ENCODE results near the gene NRAP. TPM values are rescaled to one million over a fixed set of nuclear protein-coding genes. Genes with fewer than 3 reads are reported as not detected.

NRAP gene
- polyA plus RNA-seq, 6 donors from 2014 or later = not detected

DNA sequence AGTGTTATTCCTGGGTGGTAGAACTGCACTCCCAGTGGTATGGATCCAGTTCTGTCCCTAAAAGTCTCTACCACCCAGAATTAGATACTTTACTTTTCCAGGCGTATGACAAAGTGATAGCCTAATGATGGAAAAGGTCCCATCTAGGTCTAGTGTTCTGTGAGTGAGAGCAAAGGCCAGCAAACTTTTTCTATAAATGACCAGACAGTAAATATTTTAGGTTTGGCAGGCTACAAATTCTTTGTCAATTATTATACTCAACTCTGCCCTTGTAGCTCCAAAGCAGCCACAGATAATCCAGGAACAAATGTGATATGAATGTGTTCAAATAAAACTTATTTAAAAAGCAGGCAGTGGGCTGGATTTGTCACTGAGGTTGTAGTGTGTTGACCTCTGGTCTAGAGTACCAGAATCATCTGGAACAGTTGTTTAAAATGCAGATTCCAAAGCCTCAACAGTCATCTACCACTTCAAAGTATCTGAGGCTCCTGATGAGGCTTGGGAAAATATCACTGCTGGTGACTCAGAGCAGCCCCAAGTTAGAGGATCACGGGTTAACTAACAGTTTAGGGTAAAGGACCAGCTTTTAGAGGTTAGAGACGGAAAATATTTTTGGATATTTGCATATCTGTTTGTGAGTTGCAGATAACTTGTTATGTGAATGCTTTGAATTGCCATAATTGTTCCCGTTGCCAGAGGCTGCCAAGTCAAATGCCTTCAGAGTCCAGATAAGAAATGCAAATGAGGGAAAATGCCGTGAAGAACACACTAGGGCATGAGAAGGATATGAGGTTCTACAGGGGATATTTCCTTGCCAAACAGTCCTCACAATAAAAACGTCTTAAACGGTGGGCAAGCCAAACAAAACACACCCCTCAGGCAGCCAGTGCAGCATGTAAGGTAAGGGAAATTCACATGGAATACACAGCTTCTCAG lies 19.4 kb downstream of the NRAP start:
- H3K27ac Mint-ChIP-seq = no peak overlapping the region
- H3K9me3 Mint-ChIP-seq = peaks cover 0 to 4% (median 0%) of the 10 kb centered on the region in 7 donors
- no peaks in the 10 kb centered on the region for H3K36me3 Mint-ChIP-seq
- H3K27me3 Mint-ChIP-seq = peaks cover 25 to 63% (median 35%) of the 10 kb centered on the region in 3 donors
- H3K4me3 Mint-ChIP-seq = no peak overlapping the region
- ATAC-seq (ENCODE audit: low read depth in 2 of 2) (no peak), DNase-seq (no peak)
- H3K4me1 Mint-ChIP-seq = no peaks in the 10 kb centered on the region

DNA sequence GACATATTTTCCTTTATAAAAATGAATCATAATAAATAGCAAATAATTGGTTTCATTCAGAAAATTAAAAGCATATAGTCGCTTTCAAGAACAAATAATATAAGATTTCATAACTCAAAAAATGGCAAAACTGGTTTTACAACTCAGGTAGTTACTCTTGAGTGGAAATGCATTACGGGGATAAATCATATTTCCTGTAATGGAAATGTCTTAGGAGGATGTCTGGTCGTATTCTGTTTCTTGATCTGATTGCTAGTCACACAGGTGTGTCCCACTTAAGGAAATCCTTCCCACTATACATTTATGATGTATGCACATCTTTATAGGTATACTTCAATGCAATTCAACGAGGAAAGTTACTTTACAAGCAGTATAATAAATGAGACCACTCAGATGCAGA lies 20.7 kb downstream of the NRAP start:
- no peak overlapping the region for H3K27ac Mint-ChIP-seq
- DNase-seq = no peak
- H3K27me3 Mint-ChIP-seq = peaks cover 21 to 51% (median 35%) of the 10 kb centered on the region in 3 donors

DNA sequence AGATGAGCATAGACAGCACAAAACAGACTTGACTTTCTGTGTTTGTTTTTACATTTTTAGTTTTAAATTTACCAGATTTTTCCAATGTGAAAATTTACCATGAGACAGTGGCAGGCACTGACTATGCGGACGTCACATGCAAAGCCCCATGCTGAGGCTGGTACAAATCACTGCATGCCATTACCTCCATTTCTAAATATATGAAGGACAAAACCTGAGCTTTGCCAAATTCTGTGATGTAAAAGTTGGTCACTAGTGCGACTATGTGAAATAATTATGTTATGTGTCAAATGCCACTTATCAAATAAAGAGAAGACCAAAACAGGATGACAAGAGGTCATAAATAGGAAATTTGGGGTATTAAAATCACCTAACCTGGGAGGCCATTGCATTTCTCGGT lies 22.1 kb downstream of the NRAP start:
- no peak overlapping the region for H3K4me3 Mint-ChIP-seq
- H3K27me3 Mint-ChIP-seq = peaks cover 21 to 37% (median 26%) of the 10 kb centered on the region in 3 donors

More for the DNA sequence above, 20.7 kb downstream of the NRAP start:
- Mint-ChIP-seq H3K4me3 (no peak overlapping the region), H3K36me3 (no peaks in the 10 kb centered on the region), H3K4me1 (no peaks in the 10 kb centered on the region), H3K9me3 (peaks cover 0 to 4% (median 0%) of the 10 kb centered on the region in 7 donors)
- no peak for ATAC-seq (ENCODE audit: low read depth in 2 of 2)

DNA sequence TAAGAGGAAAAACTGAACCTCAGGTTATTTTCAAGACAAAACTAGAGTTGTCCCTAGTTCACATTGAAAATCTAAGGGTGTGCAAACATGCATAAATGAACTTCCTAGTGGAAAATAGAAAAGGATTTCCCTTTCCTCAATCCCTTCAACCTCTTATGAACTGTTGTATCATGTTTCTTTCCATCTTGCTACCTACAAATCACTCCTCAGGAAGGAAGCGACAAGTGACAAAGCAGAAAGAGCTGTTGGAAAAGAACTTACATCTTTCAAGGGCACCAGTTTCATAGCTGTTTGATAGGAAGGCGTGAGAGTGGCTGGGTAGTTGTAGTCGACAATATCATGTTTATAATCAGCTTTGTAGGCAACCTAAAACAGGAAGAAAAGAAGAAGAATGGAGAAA lies 23.9 kb downstream of the NRAP start:
- Mint-ChIP-seq H3K27ac (no peak overlapping the region), H3K4me1 (no peaks in the 10 kb centered on the region)

More for the DNA sequence above, 22.1 kb downstream of the NRAP start:
- no peak overlapping the region for H3K27ac Mint-ChIP-seq
- no peaks in the 10 kb centered on the region for H3K4me1 Mint-ChIP-seq
- H3K36me3 Mint-ChIP-seq = no peaks in the 10 kb centered on the region
- DNase-seq (no peak), ATAC-seq (ENCODE audit: low read depth in 2 of 2) (no peak)
- H3K9me3 Mint-ChIP-seq = peaks cover 0 to 4% (median 0%) of the 10 kb centered on the region in 7 donors

DNA sequence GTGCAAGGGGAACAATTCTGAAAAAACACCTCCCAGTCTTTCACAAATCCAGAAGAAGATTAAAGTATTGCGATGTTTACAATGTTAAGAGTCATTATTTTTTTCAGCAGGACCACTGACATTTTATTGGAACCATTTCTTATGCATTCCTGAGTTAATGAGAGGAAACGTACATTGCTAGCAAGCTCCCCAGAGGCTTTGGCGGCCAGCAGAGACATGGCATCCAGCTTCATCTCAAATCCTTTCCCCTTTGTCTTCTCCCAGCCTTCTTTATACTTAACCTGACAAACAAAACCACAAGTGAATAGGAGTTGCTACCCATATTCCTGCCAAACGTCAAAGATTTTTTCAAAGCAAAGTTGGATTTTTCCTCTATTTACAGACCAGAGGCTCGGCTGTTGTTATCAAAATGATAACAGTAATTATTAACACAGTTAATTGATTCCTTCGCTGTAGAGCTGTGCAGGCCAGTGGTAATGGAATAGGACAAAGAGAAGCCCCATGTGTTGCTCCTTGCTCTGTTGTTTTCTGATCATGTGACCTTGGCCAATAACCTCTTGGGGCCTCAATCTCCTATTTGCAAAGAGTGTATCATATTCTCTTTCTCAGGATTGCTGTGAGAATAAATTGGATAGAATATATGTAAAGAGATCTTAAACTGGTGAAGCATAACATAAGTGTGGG lies 32.0 kb downstream of the NRAP start:
- DNase-seq (no peak), ATAC-seq (ENCODE audit: low read depth in 2 of 2) (no peak)
- peaks cover 17 to 34% (median 19%) of the 10 kb centered on the region in 3 donors for H3K27me3 Mint-ChIP-seq
- H3K9me3 Mint-ChIP-seq = peaks cover 0 to 6% (median 3%) of the 10 kb centered on the region in 7 donors
- H3K4me1 Mint-ChIP-seq = no peaks in the 10 kb centered on the region
- H3K36me3 Mint-ChIP-seq = no peaks in the 10 kb centered on the region
- H3K4me3 Mint-ChIP-seq = no peak overlapping the region
- H3K27ac Mint-ChIP-seq = no peak overlapping the region

More for the DNA sequence above, 23.9 kb downstream of the NRAP start:
- Mint-ChIP-seq H3K36me3 (no peaks in the 10 kb centered on the region), H3K9me3 (peaks cover 0 to 4% (median 0%) of the 10 kb centered on the region in 7 donors), H3K4me3 (no peak overlapping the region), H3K27me3 (peaks cover 17 to 37% (median 33%) of the 10 kb centered on the region in 3 donors)
- no peak for DNase-seq
- no peak for ATAC-seq (ENCODE audit: low read depth in 2 of 2)

DNA sequence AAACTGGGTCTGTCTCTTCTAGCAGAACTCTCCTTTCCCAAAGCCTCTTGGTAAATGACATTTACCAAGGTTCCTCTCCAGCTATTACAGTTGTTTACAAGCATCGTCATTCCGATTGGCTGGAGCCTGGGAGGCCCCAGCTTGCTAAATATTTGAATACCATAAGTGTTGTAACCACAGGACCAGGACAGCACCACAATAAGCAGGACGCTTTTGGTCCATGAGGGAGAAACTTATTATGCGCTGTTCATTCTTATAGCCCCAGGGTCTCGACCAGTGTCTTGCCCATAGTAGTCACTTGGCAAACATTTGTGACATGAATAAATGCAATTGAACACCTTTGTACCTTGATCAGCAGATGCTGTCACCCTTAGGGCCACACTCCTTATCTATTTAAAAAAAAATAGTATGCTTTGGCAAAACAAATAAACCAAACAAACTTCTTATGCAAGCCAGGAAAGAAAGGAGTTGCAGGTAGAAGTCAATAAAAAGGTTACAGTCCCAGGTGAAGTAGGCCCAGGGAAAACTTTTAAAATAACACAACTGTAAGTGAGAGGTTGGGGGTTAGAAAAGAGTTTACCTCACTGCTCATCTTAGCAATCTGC lies 32.8 kb downstream of the NRAP start:
- H3K27ac Mint-ChIP-seq = no peak overlapping the region
- no peak for ATAC-seq (ENCODE audit: low read depth in 2 of 2)
- H3K27me3 Mint-ChIP-seq = peaks cover 11 to 33% (median 15%) of the 10 kb centered on the region in 3 donors
- H3K36me3 Mint-ChIP-seq = no peaks in the 10 kb centered on the region
- no peaks in the 10 kb centered on the region for H3K4me1 Mint-ChIP-seq
- H3K4me3 Mint-ChIP-seq = no peak overlapping the region
- H3K9me3 Mint-ChIP-seq = peaks cover 0 to 6% (median 3%) of the 10 kb centered on the region in 7 donors
- DNase-seq = no peak

DNA sequence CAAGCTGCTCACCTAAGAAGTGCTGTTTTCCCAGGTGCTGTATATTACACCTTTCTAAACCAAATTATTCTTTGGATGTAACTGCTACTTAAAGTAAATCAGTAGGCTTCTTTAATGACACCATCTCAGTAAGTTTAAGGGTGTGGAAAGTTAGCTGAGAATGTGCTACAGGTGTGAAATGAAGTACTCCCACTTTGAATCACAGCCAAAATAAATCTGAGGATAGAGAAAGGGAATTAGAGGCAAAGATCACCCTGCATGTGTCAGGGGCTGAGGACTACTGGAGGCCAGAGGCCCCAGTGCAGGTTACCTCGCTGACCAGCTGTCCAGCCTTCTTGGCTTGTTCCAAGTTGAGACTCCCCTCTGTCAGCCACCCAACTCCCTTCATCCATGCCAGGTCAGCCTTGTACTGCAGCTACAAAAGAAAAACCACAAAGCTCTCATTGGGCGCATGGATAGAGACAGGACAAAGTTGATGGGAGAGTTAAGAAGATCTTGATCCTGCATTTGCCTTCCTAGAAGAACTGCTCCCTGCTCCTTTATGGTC lies 35.2 kb downstream of the NRAP start:
- H3K4me3 Mint-ChIP-seq = no peak overlapping the region
- no peaks in the 10 kb centered on the region for H3K36me3 Mint-ChIP-seq
- peaks cover 0 to 4% (median 0%) of the 10 kb centered on the region in 7 donors for H3K9me3 Mint-ChIP-seq

DNA sequence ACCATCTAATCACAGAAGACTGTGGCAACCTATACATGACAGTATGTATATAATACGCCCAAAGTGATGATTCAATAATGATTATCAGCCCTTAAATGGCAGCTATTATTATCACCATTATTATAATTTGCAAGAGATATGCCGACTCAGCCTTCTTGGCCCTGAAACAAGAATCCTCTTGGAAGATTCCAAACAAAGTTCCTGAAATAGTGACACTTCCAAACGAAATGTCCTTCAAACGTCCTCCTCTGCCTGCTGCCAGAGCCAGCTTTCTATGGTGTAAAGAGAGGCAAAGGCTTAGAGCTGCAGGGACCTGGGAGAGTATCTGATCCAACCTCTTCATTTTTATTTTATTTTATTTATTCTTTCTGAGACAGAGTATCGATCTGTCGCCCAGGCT lies 36.0 kb downstream of the NRAP start:
- H3K9me3 Mint-ChIP-seq = peaks cover 0 to 4% (median 0%) of the 10 kb centered on the region in 7 donors
- H3K36me3 Mint-ChIP-seq = no peaks in the 10 kb centered on the region
- H3K27ac Mint-ChIP-seq = no peak overlapping the region
- ATAC-seq (ENCODE audit: low read depth in 2 of 2) (no peak), DNase-seq (no peak)
- no peaks in the 10 kb centered on the region for H3K4me1 Mint-ChIP-seq
- H3K4me3 Mint-ChIP-seq = no peak overlapping the region
- peaks cover 16 to 28% (median 27%) of the 10 kb centered on the region in 3 donors for H3K27me3 Mint-ChIP-seq

More for the DNA sequence above, 35.2 kb downstream of the NRAP start:
- DNase-seq (no peak), ATAC-seq (ENCODE audit: low read depth in 2 of 2) (no peak)
- H3K27me3 Mint-ChIP-seq = peaks cover 10 to 30% (median 26%) of the 10 kb centered on the region in 3 donors
- no peaks in the 10 kb centered on the region for H3K4me1 Mint-ChIP-seq
- H3K27ac Mint-ChIP-seq = peak overlapping the region in 1 of 6 donors; percentile 73

DNA sequence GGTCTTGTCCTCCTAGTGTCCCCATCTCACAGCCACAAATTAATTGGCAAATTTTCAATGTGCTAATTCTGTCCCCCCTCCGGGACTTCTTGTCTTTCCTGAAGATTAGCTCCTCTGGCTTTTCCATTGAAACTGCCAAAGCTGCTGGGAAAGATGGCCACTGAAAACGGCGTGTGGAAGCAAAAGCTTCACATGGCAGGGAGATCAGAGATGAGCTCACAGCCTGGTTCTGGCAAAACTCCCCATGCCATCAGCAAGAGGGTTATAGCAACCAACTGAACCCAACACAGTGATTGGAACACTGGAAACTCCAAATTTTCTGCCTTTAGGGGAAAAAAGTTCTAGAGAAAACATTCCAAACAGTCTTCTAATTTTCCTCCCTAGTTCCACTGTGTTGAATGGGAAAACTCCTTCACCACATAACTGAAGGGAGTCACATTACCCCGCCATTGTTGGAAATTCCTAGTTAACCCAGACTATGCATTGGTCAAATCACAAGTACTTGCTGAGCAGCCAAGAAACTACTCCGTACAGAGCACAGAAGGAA lies 37.0 kb downstream of the NRAP start:
- no peak overlapping the region for H3K27ac Mint-ChIP-seq

DNA sequence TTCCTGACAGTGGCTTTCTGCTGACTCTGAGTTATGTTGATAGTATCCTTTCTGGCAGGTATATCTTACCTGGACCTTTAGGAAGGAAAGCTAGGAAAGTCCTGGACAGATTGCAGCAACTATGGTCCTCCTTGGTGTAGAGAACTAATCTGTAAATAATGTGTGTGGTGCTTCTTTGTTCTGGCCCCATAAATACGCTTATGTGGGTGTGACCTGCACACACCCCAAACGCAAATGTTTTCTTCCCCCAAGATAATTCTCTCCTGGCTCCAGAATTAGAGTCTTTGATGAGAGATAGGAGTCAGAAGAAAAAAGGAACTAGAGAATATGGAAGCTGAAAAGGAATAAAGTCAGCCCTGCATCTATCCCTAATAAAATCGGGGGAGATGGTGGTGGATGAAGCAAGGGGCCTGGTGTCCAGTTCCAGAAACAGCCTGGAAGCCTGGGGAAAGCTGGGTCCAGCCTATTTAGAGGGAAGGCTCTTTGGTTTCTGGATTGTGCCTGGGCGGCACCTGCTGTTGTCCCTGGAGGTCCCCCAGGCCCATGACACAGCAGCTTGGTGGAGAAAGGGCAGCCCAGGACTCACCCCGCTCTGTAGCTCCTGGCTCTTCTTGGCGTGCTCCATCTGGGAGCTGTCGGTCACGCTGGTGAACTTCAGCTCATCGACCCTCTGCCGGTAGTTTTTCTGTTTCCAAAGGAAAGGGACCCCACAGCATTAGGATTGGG lies 38.2 kb downstream of the NRAP start:
- Mint-ChIP-seq H3K9me3 (peaks cover 0 to 4% (median 0%) of the 10 kb centered on the region in 7 donors), H3K27me3 (peaks cover 24 to 30% (median 28%) of the 10 kb centered on the region in 3 donors), H3K4me1 (no peaks in the 10 kb centered on the region), H3K4me3 (peak overlapping the region in 1 of 8 donors; percentile 31), H3K27ac (no peak overlapping the region), H3K36me3 (no peaks in the 10 kb centered on the region)
- no peak for ATAC-seq (ENCODE audit: low read depth in 2 of 2)
- no peak for DNase-seq

More for the DNA sequence above, 37.0 kb downstream of the NRAP start:
- H3K9me3 Mint-ChIP-seq = peaks cover 0 to 4% (median 0%) of the 10 kb centered on the region in 7 donors
- DNase-seq (no peak), ATAC-seq (ENCODE audit: low read depth in 2 of 2) (no peak)
- H3K36me3 Mint-ChIP-seq = no peaks in the 10 kb centered on the region
- no peaks in the 10 kb centered on the region for H3K4me1 Mint-ChIP-seq
- H3K27me3 Mint-ChIP-seq = peaks cover 22 to 28% (median 24%) of the 10 kb centered on the region in 3 donors
- no peak overlapping the region for H3K4me3 Mint-ChIP-seq

DNA sequence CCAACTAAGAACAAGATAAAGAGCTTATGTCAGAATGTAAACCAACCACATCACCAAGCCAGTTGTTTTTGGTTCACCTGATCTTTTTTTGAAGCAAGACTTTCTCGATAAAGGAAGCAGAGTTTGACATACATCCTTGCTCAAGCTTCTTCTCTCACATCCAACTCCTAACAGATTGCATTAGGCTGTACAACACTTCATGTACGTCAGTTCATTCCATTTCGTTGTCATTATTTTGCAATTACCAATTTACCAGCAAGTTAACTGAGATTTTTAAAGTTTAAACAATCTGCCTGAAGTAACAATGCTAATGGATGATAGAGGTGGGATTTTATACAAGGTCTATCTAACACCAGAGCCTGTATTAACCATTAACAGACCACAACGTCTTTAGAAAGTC lies 41.0 kb downstream of the NRAP start:
- H3K27ac Mint-ChIP-seq = no peak overlapping the region
- no peaks in the 10 kb centered on the region for H3K9me3 Mint-ChIP-seq
- H3K4me1 Mint-ChIP-seq = no peaks in the 10 kb centered on the region
- H3K36me3 Mint-ChIP-seq = no peaks in the 10 kb centered on the region
- no peak overlapping the region for H3K4me3 Mint-ChIP-seq
- DNase-seq (no peak), ATAC-seq (ENCODE audit: low read depth in 2 of 2) (no peak)
- peaks cover 17 to 28% (median 24%) of the 10 kb centered on the region in 3 donors for H3K27me3 Mint-ChIP-seq

DNA sequence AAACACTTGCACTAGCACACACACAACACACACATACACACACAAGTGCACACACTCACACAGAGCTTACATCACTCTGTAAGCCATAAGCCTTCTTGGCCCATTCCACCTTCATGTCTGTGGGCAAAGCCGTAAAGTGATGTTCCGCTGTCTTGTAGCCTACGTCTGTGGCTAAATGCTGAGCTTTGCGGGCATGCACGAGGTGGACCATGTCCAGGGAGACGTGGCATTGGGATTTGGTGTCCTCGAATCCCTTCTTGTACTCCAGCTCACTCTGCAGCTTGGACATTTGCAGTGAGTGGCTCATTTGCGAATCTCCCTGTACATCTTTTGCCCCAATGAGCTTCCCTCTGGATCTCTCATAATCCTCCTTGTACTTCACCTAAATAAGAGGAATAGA lies 42.0 kb downstream of the NRAP start:
- ATAC-seq (ENCODE audit: low read depth in 2 of 2) (no peak), DNase-seq (no peak)
- H3K36me3 Mint-ChIP-seq = no peaks in the 10 kb centered on the region
- no peaks in the 10 kb centered on the region for H3K4me1 Mint-ChIP-seq
- peaks cover 22 to 27% (median 24%) of the 10 kb centered on the region in 3 donors for H3K27me3 Mint-ChIP-seq
- H3K4me3 Mint-ChIP-seq = no peak overlapping the region
- H3K27ac Mint-ChIP-seq = no peak overlapping the region
- no peaks in the 10 kb centered on the region for H3K9me3 Mint-ChIP-seq
